SKM-1 treated with dmso at 0.1 percent for 144 hours (cell line): ENCODE measurements around the gene MAP2K6.

ENCODE experiments used
- DNase-seq: peaks from one replicate; lab custom pipeline; 2025; ENCODE audit not compliant: unreplicated experiment; lab: John Stamatoyannopoulos, UW

The MAP2K6 gene

GRCh38 chr17:69414408-69415274 is at the start of gene MAP2K6:
Gene MAP2K6, plus strand, starts transcription at chr17:69414697. Its CDS starts 288 bp downstream, at chr17:69414985.
- DNase-seq = peak; percentile 83

- DNase-seq = no peak
Measured at GRCh38 chr17:69367298-69367697, 47.2 kb upstream of the MAP2K6 start.

DNA sequence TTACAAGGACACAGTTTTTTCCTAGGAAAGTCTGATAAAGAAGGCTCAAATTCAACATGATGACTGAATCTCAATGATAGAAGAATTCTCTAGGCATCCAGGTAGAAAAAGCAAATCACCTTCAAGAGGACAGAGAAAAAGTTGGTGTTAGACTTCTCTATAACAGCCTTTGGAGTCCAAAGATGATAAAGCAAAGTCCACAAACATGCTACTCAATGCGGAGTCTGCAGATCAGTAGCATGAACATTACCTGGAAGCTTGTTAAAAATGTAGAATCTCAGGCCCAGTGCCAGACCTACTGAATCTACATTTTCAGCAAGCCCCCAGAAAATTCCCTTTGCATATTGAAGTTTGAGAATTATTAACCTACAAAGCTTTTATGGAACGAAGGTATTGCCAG is 41.4 kb upstream of the MAP2K6 start:
- no peak for DNase-seq

DNA sequence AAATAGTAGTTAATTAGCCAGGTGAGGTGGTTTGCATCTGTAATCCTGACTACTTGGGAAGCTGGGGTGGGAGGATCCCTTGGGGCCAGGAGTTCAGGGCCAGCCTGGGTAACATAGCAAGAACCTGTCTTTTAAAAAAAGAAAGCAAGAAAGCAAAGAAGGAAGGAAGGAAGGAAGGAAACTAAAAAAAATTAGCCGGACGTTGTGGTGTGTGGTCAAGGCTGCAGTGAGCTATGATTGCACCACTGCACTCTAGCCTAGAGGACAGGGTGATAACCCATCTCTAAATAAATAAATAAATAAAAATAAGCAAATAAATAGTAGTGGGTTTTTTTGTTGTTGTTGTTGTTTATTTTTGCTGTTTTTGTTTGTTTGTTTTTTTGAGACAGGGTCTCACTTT is 39.3 kb upstream of the MAP2K6 start:
- peak; percentile 71 for DNase-seq

DNA sequence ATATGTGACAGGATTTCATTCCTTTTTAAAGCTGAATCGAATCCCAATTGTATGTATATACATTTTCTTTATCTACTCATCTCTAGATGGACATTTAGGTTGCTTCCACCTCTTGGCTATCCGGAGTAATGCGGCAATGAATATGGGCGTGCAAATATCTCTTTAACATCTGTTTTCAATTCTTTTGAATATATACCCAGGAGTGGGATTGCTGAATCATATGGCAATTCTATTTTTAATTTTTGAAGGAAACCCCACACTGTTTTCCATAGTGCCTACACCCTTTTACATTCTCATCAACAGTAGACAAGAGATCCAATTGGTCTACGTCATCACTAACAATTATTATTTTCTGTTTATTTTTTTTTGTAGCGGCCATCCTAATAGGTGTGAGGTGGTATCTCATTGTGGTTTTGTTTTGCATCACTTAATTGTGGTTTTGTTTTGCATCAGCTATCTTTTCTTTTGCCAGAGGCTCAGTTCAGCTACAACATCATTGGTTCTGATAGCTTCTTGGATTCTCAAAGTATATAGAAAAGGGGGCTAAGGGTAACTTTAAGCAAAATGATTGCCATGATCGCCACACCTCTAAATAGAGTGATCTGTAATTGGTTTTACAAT is 25.6 kb upstream of the MAP2K6 start:
- DNase-seq = no peak

- DNase-seq = no peak
Measured at GRCh38 chr17:69390795-69391501, 23.5 kb upstream of the MAP2K6 start.

- DNase-seq = no peak
Measured at GRCh38 chr17:69401251-69401650, 13.2 kb upstream of the MAP2K6 start.

DNA sequence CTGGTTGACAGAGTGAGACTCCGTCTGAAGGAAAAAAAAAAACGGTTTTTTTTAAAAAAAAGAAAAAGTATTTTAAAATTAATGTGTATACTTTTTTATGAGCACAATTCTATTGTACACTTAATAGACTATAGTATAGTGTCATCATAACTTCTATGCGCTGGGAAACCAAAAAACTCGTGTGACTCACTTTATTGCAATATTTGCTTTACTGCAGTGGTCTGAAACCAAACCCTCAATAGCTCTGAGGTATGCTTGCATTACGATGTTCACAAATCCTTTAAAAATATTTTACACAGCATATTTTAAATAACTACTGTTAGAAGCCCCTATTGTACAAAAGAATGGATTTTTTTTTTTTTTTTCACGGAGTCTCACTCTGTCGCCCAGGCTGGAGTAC is 12.4 kb upstream of the MAP2K6 start:
- DNase-seq = no peak

DNA sequence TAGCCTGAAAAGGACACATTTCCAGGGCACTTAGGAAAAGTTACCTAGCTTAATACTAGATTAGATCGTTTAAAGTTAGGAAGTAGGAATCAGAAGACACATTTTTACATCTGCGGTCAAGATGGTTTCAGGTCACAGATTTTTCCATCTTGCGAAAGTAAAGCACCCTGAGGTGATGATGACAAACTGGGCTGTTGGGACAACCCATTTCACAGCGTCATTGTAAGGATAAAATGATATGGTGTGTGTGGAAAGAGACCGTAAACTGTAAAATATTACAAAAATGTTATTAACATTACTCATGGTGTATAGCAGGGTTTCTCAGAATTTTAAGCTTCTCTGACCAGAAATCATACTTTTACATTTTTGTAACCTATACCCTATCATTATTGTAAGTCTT is 10.1 kb upstream of the MAP2K6 start:
- DNase-seq = no peak

DNA sequence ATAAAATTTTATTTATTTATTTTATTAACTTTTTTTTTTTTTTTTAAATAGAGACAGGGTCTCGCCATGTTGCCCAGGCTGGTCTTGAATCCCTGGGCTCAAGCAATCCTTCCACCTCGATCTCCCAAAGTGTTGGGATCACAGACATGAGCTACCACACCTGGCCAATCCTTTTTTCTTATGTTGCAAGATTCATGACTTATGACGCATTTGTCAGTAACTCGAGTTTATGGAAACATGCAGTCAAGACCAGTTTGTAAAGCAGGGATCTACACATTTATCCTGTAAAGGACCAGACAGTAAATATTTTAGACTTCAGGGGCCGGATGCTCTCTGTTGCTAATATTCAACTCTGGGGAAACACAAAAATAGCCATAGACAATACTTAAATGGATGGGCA is 9.4 kb upstream of the MAP2K6 start:
- DNase-seq = no peak

- no peak for DNase-seq
Measured at GRCh38 chr17:69406941-69407340, 7.6 kb upstream of the MAP2K6 start.

GRCh38 chr17:69407759-69408158 is 6.7 kb upstream of the MAP2K6 start:
- no peak for DNase-seq

GRCh38 chr17:69410671-69411070 is 3.8 kb upstream of the MAP2K6 start:
- DNase-seq = no peak

DNA sequence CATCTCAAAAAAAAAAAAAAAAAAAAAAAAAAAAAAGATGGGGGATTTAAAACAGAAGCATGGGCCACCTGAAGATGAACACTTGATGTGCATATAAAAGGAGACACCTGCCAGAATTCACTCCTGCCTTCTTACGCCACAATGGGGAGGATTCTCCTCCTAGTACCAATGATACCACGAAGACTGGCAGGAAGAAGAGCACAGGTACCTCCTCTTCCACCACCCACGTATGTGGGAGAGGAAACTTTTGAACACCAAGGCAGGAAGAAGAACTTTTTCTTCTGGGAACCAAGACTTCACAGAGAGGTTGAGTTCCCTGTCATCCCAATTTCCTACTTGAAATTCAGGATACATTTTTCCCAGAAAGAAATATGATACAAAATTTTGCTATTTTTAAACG is 2.7 kb upstream of the MAP2K6 start:
- DNase-seq = no peak

- DNase-seq = no peak
Measured at GRCh38 chr17:69412251-69412671, 2.2 kb upstream of the MAP2K6 start.

GRCh38 chr17:69415431-69415830 is 934 bp downstream of the MAP2K6 start:
- no peak for DNase-seq

DNA sequence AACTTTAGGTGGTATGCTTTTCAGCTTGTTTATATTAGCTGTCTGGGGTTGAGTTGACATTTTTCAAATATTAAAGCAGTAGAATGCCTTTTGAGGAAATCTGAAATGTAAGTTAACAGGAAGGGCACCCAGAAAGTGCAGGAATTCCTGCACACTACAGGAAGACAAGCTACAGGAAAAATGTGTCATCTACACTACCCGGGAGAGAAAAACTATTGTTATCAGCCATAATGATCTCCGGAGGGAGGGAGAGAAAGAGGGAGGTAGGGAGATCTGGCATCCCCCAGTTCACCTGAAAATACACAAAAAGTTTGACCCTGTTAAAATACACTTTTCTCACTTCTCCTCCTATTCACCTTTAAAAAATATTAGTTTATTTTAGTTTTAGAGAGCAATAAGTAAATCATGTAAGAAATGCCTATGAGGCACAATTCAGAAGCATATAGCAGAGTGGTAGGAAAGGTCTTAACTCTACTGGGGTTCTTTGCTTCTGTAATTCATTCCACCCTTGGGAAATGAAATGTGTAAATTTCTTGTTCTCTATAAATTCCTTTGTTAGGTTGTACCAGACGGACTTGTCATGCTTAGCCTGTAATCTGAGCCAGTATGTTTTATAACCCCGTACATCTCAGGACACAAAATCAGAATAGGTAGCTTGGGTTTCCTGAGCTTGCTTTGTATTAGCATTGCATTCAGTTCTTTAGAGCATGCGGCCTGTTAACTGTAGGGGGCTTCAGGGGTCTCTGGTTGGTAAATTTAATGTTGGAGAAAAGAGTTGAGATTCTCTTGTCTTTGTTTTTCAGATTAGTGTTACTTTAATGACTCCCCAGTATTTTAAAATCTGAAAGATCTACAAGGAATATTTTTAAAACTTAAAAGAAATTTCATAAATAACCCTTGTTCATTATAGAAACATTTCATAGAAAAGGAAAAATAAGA is 3.3 kb downstream of the MAP2K6 start:
- DNase-seq = no peak

DNA sequence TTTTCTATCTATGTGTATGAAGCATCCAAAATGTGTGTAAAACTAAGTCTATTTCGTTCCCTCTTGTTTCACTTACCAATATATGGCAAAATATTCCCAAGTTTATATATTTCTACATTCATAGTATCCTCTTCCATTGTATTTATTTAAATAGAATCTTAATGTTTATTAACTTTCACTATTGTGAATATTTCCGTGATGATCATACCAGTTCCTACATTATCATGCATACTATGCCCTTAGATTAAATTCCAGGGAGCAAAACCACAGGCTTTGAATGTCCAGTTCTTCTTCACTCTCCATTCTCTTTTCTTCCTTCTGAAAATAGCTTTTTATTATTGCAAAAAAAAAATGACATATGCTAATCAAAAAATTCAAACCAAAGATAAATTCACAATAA is 4.0 kb downstream of the MAP2K6 start:
- DNase-seq = no peak

GRCh38 chr17:69423450-69423849 is 9.0 kb downstream of the MAP2K6 start:
- DNase-seq = no peak

DNA sequence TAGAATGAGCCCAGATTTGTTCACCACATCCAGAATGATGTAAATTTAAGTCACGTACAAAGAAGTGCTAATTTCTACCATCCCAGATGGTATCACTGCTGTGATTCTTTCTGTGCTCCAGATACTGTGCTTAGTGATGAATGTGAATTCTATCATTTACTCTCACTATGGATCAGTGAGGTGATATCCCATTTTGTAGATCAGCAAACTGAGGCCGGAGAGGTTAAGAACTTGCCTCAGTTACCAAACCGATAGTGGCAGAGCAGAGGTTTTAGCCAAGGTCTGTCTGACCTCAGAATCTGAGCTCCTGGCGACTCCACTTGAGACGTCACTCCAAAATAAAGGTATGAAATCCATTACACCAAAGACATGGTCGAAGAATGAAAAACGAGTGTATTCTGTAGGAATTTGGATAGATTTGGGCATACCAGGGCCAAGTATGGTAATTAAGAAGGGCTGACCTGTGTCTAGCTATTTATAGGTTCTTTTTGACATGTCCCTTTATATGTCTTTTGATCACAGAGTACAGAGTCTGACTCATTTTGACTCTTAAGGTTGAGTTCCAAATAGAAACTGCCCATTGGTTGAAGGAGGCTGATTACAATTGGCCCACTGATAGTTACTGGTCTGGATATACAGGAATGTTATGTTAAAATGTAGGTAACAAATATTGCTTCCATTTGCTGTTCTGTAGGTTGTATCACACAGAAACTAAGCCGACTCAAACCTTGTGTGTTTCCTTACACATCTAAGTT is 10.0 kb downstream of the MAP2K6 start:
- no peak for DNase-seq
